ENCODE measurements around the gene SLC39A13. TPM values are rescaled to one million over a fixed set of nuclear protein-coding genes. Genes with fewer than 3 reads are reported as not detected.

SLC39A13 gene
- total RNA-seq, 1 donor from 2014 or later, result 31.0 TPM

- intact Hi-C loops (cut with micrococcal nuclease), result no loop called here
Measured at GRCh38 chr11:47383071-47383470, 25.3 kb upstream of the SLC39A13 start.

DNA sequence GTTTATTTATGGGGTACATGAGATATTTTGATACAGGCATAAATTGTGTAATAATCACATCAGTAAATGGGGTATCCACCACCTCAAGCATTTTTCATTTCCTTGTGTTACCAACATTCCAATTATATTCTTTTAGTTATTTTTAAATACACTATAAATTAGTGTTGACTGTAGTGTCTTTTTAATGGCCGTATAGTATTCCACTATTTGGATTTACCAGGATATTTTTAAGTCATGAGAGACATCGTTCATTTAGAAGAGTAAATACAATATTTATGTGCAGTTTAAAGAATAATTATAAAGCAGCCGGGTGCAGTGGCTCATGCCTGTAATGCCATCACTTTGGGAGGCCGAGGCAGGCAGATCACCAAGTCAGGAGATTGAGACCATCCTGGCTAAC is 23.9 kb upstream of the SLC39A13 start:
- intact Hi-C loops (cut with micrococcal nuclease), result no loop called here

DNA sequence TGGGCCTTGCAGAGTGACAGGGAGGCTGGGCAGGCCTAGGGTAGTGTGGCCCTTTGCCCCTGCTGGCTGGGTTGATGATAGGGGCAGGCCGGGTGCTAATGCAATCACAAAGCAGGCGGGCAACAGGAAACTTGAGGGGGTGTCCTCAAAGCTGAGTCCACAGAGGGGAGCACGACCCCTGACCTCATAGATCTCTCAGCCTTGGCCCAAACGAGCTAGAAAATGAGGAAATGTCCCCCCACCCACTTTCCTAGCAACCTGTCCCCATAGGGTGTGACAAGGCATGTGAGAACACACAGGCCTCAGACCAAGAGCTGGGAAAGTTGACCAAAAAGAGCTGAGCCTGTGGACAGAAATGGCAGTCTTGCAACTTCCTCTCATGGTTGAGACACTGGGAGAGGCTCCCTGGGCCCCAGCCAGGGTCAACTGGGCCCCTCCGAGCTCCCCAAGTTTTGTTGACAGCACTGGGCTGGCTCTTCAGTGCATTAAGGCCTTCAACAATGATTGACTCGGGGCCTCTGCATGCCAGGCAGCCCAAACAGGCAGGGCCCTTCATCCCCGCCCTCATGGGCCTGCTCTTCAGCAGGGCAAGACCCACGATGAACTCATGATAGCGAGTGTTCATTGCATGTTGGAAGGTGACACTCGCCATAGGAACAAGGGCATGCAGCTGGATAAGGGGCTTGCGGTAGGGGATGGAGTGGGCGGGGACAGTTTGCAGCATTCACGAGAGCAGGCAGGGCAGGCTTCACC is 20.3 kb upstream of the SLC39A13 start:
- intact Hi-C loops (cut with micrococcal nuclease), result no loop called here

- intact Hi-C loops (cut with micrococcal nuclease), result no loop called here
Measured at GRCh38 chr11:47388697-47389576, 19.5 kb upstream of the SLC39A13 start.

GRCh38 chr11:47389577-47390421 is 18.6 kb upstream of the SLC39A13 start:
- intact Hi-C loops (cut with micrococcal nuclease), result no loop called here

GRCh38 chr11:47390422-47390760 is 18.0 kb upstream of the SLC39A13 start:
- intact Hi-C loops (cut with micrococcal nuclease), result no loop called here

DNA sequence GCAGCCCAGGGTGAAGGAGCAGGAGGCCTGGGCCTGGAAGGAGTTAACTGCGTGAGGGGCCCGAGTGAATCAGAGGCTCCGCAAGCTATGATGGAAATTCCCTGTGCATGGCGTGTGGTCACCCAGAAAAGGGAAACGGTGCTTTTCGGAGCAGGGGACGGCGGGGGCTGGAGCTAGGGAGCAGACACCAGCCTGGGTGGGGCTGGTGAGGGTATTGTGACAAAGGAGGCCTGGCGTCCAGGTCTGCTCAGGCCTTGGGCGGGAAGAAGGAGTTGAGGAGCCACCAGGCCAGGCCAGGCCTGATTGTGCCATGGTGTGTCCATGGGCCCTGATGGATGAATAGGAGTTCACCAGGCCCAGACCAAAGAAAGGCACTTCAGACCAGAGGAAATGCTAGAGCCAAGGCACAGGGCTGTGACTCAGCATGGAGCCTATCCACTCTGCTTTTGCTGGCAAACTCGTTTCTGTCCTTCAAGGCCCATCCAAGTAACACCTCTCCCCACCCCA is 17.3 kb upstream of the SLC39A13 start:
- intact Hi-C loops (cut with micrococcal nuclease), result no loop called here

- intact Hi-C loops (cut with micrococcal nuclease), result no loop called here
Measured at GRCh38 chr11:47391711-47392432, 16.5 kb upstream of the SLC39A13 start.

DNA sequence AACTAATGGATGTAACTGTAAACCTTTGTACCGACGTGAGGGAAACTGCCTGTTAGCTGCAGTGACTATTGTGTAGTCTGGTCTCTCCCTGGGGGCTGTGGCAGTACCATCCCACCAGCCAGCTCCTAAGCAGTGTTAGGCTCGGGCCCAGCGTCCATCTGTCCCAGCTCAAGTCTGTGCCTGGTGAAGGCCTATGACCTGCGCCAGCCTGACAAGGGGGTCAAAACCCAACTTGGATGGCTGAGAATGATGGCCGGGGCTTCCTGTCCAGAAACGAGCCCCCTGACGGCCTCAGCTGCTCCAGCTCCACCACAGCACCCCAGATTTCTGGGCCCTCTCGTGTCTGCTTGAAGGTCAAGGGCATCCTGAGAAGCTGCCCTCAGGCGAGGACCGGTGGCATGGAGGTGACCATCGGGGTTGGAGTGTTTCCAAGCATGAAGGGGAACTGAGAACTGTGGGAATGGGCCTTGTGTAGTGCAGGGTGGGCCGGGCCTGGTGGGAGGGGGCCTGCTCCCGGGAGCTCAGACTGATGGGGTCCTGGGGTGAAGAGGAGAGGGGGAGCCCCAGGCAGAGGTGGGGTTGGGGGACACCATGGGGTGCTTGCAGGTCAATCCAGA is 15.7 kb upstream of the SLC39A13 start:
- intact Hi-C loops (cut with micrococcal nuclease), result no loop called here

GRCh38 chr11:47393163-47394049 is 15.0 kb upstream of the SLC39A13 start:
- intact Hi-C loops (cut with micrococcal nuclease), result loop anchor here (2.0 kb wide), 1 partner anchor 15 kb away; the partner anchor contains the start of gene SLC39A13

DNA sequence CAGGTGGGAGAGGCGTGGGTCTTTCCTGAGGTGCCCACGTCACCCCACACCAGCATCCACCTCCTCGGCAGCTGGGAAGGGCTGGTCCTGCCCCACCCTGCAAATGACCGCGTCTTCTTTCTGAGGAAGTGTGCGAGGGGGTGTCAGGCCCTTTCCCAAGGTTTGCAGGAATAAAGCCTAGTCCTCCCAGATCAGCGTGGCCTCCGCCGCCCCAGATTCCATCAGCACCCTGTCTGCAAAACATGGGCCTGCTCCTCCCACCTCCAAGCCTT is 14.4 kb upstream of the SLC39A13 start:
- intact Hi-C loops (cut with micrococcal nuclease), result loop anchor here (2.0 kb wide), 1 partner anchor 15 kb away; the partner anchor contains the start of gene SLC39A13

DNA sequence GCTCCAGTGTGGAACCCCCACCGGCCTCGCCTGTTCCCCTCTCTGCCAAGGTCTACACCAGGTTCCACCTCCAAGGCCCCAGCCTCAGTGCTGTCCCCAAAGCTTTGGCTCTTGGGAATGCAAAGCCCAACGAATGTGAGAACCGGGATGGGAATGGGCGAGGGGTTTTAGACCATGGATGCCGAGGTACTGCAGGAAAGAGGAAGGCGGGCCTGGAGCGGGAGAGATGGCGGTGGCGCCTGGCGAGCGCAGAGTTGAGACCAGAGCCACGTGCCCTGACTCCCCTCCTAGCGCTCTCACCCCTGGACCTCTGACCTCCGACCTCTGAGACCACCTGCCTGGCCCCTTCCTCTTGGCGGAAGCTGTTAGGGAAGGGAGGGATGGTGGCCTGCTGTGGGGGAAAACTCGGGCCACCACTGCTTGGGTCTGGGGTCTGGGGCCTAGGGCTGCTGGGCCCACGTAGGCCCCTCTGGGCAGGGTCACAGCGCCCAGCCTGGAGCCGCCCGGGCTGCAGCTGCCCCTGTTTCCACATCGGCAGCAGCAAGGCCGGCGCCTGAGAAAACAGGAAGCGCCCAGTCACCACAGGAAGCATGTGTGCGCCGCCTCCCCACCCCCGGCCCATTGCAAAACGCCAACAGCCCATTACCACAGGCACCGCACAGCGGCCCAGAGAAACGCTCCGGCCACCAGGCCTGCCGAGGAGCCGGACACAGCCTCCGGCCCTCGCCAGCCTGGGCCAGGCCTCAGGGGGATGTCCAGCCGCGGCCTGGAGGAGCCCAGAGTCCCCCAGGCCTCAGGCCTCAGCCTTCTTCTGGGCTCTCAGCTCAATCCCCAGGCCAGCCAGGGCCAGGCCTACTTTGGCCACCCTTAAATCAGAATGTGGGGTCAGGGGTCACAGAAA is 13.8 kb upstream of the SLC39A13 start:
- intact Hi-C loops (cut with micrococcal nuclease), result loop anchor here (2.0 kb wide), 1 partner anchor 14 kb away; the partner anchor contains the start of gene SLC39A13

GRCh38 chr11:47395223-47396048 is 13.0 kb upstream of the SLC39A13 start:
- intact Hi-C loops (cut with micrococcal nuclease), result loop anchor here (2.0 kb wide), 1 partner anchor 13 kb away; the partner anchor contains the start of gene SLC39A13

GRCh38 chr11:47396049-47396320 is 12.4 kb upstream of the SLC39A13 start:
- intact Hi-C loops (cut with micrococcal nuclease), result no loop called here

DNA sequence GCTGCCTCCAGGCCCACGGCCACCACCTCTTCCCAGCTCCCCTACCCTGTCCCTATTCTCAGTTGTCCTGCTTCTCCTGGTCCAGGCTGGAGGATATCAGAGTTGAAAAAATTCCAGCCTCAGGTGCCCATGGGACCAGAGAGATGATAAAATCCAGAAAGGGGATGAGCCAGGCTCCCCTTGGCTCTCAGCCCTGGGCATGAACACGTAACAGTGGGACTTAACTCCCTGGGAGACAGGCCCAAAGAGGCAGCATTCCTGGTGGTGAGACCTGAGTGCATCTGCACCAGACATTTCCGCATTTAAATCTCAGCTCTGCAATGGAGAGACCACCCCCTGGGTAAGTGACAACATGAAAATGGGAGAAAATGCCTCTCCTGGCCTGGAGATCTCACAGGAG is 10.4 kb upstream of the SLC39A13 start:
- intact Hi-C loops (cut with micrococcal nuclease), result no loop called here

GRCh38 chr11:47398551-47398950 is 9.8 kb upstream of the SLC39A13 start:
- intact Hi-C loops (cut with micrococcal nuclease), result no loop called here

Measured in T-helper 1 cell treated with Interleukin-12 subunit alpha and Interleukin-12 subunit beta and Interleukin-4 antibody, amounts not matched to agents 30 ng/mL and 1 ng/mL, for 36 hours (primary cell).